ENCODE data around the gene GFRAL.

Gene GFRAL

GRCh38 chr6:55443238-55444134 is 116.2 kb downstream of the GFRAL start:
- no peak for DNase-seq (ENCODE audit: low spot score)
- no peak for TF ChIP-seq CTCF (IDR thresholded peaks at IDR 0.05; ENCODE audit: borderline replicate concordance, control extremely low read depth, extremely low read depth, insufficient read depth, missing control alignments)
- in situ Hi-C loops (cut with MboI; ENCODE audit: low sequenced_read_pairs, unreplicated experiment), result no loop called here

GRCh38 chr6:55445648-55446204 is 118.5 kb downstream of the GFRAL start:
- TF ChIP-seq CTCF (IDR thresholded peaks at IDR 0.05; ENCODE audit: borderline replicate concordance, control extremely low read depth, extremely low read depth, insufficient read depth, missing control alignments), result no peak
- in situ Hi-C loops (cut with MboI; ENCODE audit: low sequenced_read_pairs, unreplicated experiment), result no loop called here
- DNase-seq (ENCODE audit: low spot score), result no peak

GRCh38 chr6:55447891-55448290 is 120.6 kb downstream of the GFRAL start:
- DNase-seq (ENCODE audit: low spot score), result no peak
- in situ Hi-C loops (cut with MboI; ENCODE audit: low sequenced_read_pairs, unreplicated experiment), result no loop called here
- no peak for TF ChIP-seq CTCF (IDR thresholded peaks at IDR 0.05; ENCODE audit: borderline replicate concordance, control extremely low read depth, extremely low read depth, insufficient read depth, missing control alignments)

- TF ChIP-seq CTCF (IDR thresholded peaks at IDR 0.05; ENCODE audit: borderline replicate concordance, control extremely low read depth, extremely low read depth, insufficient read depth, missing control alignments), result no peak
- in situ Hi-C loops (cut with MboI; ENCODE audit: low sequenced_read_pairs, unreplicated experiment), result no loop called here
- DNase-seq (ENCODE audit: low spot score), result no peak
These were observed 121.2 kb downstream of the GFRAL start for GRCh38 chr6:55448451-55448850.

- TF ChIP-seq CTCF (IDR thresholded peaks at IDR 0.05; ENCODE audit: borderline replicate concordance, control extremely low read depth, extremely low read depth, insufficient read depth, missing control alignments), result no peak
- in situ Hi-C loops (cut with MboI; ENCODE audit: low sequenced_read_pairs, unreplicated experiment), result no loop called here
These were observed 122.0 kb downstream of the GFRAL start for GRCh38 chr6:55449225-55449624.

GRCh38 chr6:55450005-55450404 is 122.7 kb downstream of the GFRAL start:
- DNase-seq (ENCODE audit: low spot score), result no peak
- no peak for TF ChIP-seq CTCF (IDR thresholded peaks at IDR 0.05; ENCODE audit: borderline replicate concordance, control extremely low read depth, extremely low read depth, insufficient read depth, missing control alignments)
- in situ Hi-C loops (cut with MboI; ENCODE audit: low sequenced_read_pairs, unreplicated experiment), result no loop called here

More at GRCh38 chr6:55449225-55449624, 122.0 kb downstream of the GFRAL start:
- no peak for DNase-seq (ENCODE audit: low spot score)

Data from GM13976 (cell line).